GM20000 (cell line): ENCODE results near the gene AFF3.

Experiments
- DNase-seq: peaks from one replicate; pipeline ENCODE4 v3.0.0; 2012; ENCODE audit warnings: low spot score
- CTCF ChIP-seq: IDR thresholded peaks from 2 replicates; pipeline ENCODE4 v1.5.1; 2012; ENCODE audit warnings: mild to moderate bottlenecking, control low read depth; ENCODE audit errors: extremely low read depth, missing control alignments

AFF3 gene

DNA sequence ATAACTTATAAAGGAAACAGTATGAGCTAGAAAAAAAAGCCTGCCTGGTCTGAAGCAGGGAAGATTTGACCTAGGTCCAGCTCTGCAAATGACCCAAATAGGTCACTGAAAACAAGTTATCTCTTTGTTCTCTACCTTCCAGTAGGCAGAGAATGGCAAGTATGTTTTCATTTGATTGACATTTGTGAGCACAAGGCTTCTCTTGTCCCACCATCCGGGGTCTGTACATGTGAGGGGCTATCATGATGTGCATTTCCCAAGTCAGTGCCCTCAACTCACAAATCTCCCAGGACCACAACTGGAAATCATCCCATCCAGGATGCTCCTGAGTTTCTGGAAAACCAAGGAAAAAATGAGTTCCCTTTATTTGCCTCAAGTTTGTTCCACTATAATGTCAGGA lies 309.5 kb downstream of the AFF3 start:
- TF ChIP-seq CTCF: no peak
- no peak for DNase-seq

DNA sequence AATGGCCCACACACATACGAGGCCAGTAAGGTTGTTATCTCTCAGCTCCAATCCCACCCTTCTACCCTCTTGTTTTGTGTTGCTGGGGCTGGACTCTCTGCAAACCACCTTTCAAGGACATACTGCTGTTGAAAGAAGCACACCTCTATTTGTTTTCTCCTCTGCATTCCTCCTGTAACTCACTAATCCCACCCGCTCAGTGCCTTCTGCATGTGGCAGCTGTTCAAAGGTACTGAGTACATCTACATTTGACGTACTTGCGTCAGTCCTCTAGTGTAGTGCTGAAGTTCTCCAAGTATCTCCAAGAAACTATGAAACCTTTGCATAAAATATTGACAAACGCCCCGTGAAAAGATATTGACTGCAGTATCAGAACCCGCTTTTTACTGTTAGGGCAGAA lies 310.6 kb downstream of the AFF3 start:
- DNase-seq: no peak
- no peak for TF ChIP-seq CTCF

GRCh38 chr2:99827296-99827999 lies 314.9 kb downstream of the AFF3 start:
- DNase-seq: no peak

GRCh38 chr2:99825630-99826029 lies 316.8 kb downstream of the AFF3 start:
- TF ChIP-seq CTCF: no peak
- no peak for DNase-seq

More at GRCh38 chr2:99827296-99827999, 314.9 kb downstream of the AFF3 start:
- TF ChIP-seq CTCF: no peak

- DNase-seq: no peak
- no peak for TF ChIP-seq CTCF
Observed at GRCh38 chr2:99824758-99825157, 317.6 kb downstream of the AFF3 start.

GRCh38 chr2:99822474-99823207 lies 319.7 kb downstream of the AFF3 start:
- TF ChIP-seq CTCF: no peak
- no peak for DNase-seq

DNA sequence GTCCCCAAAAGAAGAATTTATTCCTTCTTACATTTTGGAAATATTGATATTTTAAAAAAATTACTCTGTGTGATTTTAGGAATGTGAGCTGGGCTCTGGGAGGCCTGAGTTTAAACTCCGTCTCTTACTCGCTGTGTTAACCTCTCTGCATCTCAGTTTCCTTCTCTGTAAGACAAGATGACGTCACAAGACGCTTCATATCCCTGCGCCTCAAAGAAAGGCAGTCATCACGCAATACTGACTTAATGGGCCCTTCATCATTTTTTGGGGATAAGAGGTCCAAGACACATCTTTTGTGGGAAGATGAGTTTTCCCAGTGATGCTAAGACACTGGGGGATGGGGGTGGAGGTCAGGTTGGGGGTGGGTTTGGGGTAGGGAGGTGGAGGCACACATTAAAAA lies 320.4 kb downstream of the AFF3 start:
- no peak for TF ChIP-seq CTCF
- no peak for DNase-seq
